CD4-positive, alpha-beta memory T cell (primary cell): ENCODE measurements around the gene POLK. TPM values are rescaled to one million over a fixed set of nuclear protein-coding genes. Genes with fewer than 3 reads are reported as not detected.

ENCODE experiments used
- CTCF ChIA-PET: fragments of 350-600 bp; sonication (Branson Sonifier 250); formaldehyde crosslinking; loops from one replicate; lab custom pipeline; 2021; ENCODE audit warnings: inconsistent platforms; ENCODE audit not compliant: partially characterized antibody; lab: Charles Lee
- POLR2A ChIA-PET: fragments of 350-600 bp; sonication (Branson Sonifier 250); formaldehyde crosslinking; loops from one replicate; lab custom pipeline; 2021; ENCODE audit not compliant: partially characterized antibody; lab: Charles Lee
- DNase-seq, 5 donors: peaks; one replicate each; pipeline versions ENCODE4 v3.0.0 to v3.0.0-alpha.2; 2020 to 2022; ENCODE audit warnings: mixed read lengths in 1 of 5
- H3K27ac ChIP-seq: one replicate; pipeline ENCODE4 v1.7.0; 2013; ENCODE audit warnings: low read depth, low read length
- H3K27me3 ChIP-seq: 2 replicates; pipeline ENCODE4 v1.7.0; 2013; ENCODE audit warnings: mild to moderate bottlenecking, low read length, moderate library complexity; ENCODE audit not compliant: insufficient read depth
- H3K36me3 ChIP-seq: 2 replicates; pipeline ENCODE4 v1.7.0; 2013; ENCODE audit warnings: mild to moderate bottlenecking, low read length, moderate library complexity; ENCODE audit not compliant: insufficient read depth
- H3K4me1 ChIP-seq: 2 replicates; pipeline ENCODE4 v1.7.0; 2013; ENCODE audit warnings: mild to moderate bottlenecking, low read length, moderate library complexity; ENCODE audit not compliant: insufficient read depth
- H3K4me3 ChIP-seq, 2 donors: one replicate each; pipeline ENCODE4 v1.7.0; 2013; ENCODE audit warnings: low read length in 2 of 2, mild to moderate bottlenecking in 1 of 2
- H3K9me3 ChIP-seq, 2 donors: one replicate each; pipeline ENCODE4 v1.7.0; 2013; ENCODE audit warnings: low read length in 2 of 2, control low read depth in 1 of 2; ENCODE audit not compliant: control insufficient read depth in 1 of 2
- H3K27ac Mint-ChIP-seq, 7 donors: one replicate each; pipeline ENCODE4 v1.8.0; 2020 to 2021; ENCODE audit warnings: mixed read lengths in 7 of 7, mild to moderate bottlenecking in 6 of 7, inconsistent platforms in 3 of 7, moderate library complexity in 3 of 7
- H3K27me3 Mint-ChIP-seq, 2 donors: one replicate each; pipeline ENCODE4 v1.8.0; 2020 to 2021; ENCODE audit warnings: mixed read lengths in 2 of 2
- H3K36me3 Mint-ChIP-seq, 2 donors: one replicate each; pipeline ENCODE4 v1.8.0; 2020 to 2021; ENCODE audit warnings: mixed read lengths in 2 of 2, inconsistent platforms in 1 of 2, mild to moderate bottlenecking in 1 of 2
- H3K4me1 Mint-ChIP-seq, 4 donors: one replicate each; pipeline ENCODE4 v1.8.0; 2020 to 2021; ENCODE audit warnings: mixed read lengths in 4 of 4, mild to moderate bottlenecking in 1 of 4
- H3K4me3 Mint-ChIP-seq, 8 donors: one replicate each; pipeline ENCODE4 v1.8.0; 2020 to 2021; ENCODE audit warnings: mixed read lengths in 8 of 8, mild to moderate bottlenecking in 7 of 8, moderate library complexity in 6 of 8, inconsistent platforms in 3 of 8
- H3K9me3 Mint-ChIP-seq, 8 donors: one replicate each; pipeline ENCODE4 v1.8.0; 2020 to 2021; ENCODE audit warnings: mixed read lengths in 8 of 8, mild to moderate bottlenecking in 5 of 8, inconsistent platforms in 3 of 8, moderate library complexity in 1 of 8
- intact Hi-C: fragments of 100-400 bp; cut with micrococcal nuclease; formaldehyde crosslinking; loops from one replicate; pipeline ENCODE4 v1.15.1; 2023
- polyA plus RNA-seq, 2 donors: library from polyadenylated mRNA; unstranded; fragments of 300-500 nt; fragmentation: Illumina TruSeq; gene quantifications; one replicate each; pipeline ENCODE4 v1.2.3, GENCODE V29; 2021
- total RNA-seq, 2 experiments: library from RNA; stranded (reverse); gene quantifications; one replicate each; pipeline ENCODE4 v1.2.3, GENCODE V29; 2021

Gene POLK
- total and polyA plus RNA-seq, 4 experiments from 2014 or later: 24.0 to 30.4 (median 27.7) TPM

DNA sequence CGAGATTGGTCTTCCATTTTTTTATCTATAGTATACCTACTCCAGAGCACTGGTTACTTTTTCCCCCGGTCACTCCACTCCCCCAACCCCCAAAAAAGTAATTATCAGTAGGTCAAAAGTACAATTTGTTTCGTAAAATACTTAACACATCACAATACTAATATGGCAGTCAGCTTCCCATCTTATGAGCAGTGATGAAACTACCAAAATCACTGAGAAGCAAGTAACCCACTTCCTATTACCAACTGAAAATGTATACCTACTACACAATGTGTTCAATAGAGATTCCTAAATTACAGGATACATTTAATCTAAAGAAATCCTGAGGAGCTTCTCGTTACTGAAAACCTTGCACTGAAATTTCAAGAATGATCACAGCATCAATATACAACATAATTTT, 2.1 kb upstream of the POLK start:
- Histone ChIP-seq H3K36me3 (no peaks in the 10 kb centered on the region), H3K9me3 (no peaks in the 10 kb centered on the region), H3K4me1 (peaks cover 44% of the 10 kb centered on the region), H3K27ac (no peak overlapping the region), H3K4me3 (no peak overlapping the region), H3K27me3 (no peaks in the 10 kb centered on the region)
- ChIA-PET CTCF (interaction anchor here (1.2 kb wide), 1 partner anchor 272 kb away, joined by 4 read pairs; no protein-coding TSS in a partner anchor), POLR2A (interaction anchor here (0.6 to 1.0 kb wide), 4 partner anchors 66 to 1227 kb away, joined by 3 read pairs; partner anchors contain the start of genes ANKRD31, GFM2 and NSA2)
- H3K9me3 Mint-ChIP-seq: no peaks in the 10 kb centered on the region
- H3K27ac Mint-ChIP-seq: peak overlapping the region in 1 of 7 donors; percentile 98
- intact Hi-C loops: no loop called here
- no peak for DNase-seq
- H3K4me3 Mint-ChIP-seq: peak overlapping the region; percentile 90 to 97 (median 96)
- H3K27me3 Mint-ChIP-seq: no peaks in the 10 kb centered on the region
- H3K36me3 Mint-ChIP-seq: peaks cover 9 to 22% of the 10 kb centered on the region in 2 donors
- peaks cover 42 to 70% (median 51%) of the 10 kb centered on the region in 4 donors for H3K4me1 Mint-ChIP-seq

DNA sequence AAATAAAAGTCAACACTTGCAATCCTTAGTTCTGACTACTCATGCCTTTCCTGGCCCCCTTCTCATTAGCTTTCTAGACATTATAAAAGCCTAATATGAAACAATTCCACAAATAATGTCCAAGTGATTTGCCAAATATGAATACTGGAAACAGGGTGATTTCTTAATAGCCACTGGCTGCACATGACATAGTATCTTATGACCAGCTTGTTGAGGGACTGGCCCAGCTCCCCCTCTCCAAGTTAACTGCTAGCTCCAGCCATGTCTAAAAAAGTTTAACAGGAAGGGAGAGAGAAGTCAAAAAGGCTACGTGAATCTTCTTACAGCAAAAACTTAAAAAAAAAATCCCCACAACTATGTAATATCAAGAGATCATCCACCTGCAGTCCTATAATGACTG, 1.7 kb upstream of the POLK start:
- H3K4me3 Mint-ChIP-seq: peak overlapping the region; percentile 90 to 97 (median 96)
- Histone ChIP-seq H3K36me3 (no peaks in the 10 kb centered on the region), H3K9me3 (no peaks in the 10 kb centered on the region), H3K4me3 (no peak overlapping the region), H3K4me1 (peaks cover 44% of the 10 kb centered on the region), H3K27me3 (no peaks in the 10 kb centered on the region), H3K27ac (peak overlapping the region; percentile 76)
- H3K27me3 Mint-ChIP-seq: no peaks in the 10 kb centered on the region
- H3K4me1 Mint-ChIP-seq: peaks cover 42 to 70% (median 50%) of the 10 kb centered on the region in 4 donors
- ChIA-PET CTCF (interaction anchor here (1.2 kb wide), 1 partner anchor 273 kb away, joined by 4 read pairs; no protein-coding TSS in a partner anchor), POLR2A (interaction anchor here (0.6 to 1.8 kb wide), 6 partner anchors 65 to 743 kb away, joined by 3 to 5 read pairs (median 3); partner anchors contain the start of genes ANKRD31, GFM2, HMGCR and NSA2)
- no peaks in the 10 kb centered on the region for H3K9me3 Mint-ChIP-seq
- H3K27ac Mint-ChIP-seq: peak overlapping the region in 5 of 7 donors; percentile 38 to 98 (median 58)
- DNase-seq: no peak
- H3K36me3 Mint-ChIP-seq: peaks cover 6 to 20% of the 10 kb centered on the region in 2 donors
- intact Hi-C loops: loop anchor here (2.0 to 10.0 kb wide), 5 partner anchors 167 to 1945 kb away; partner anchors contain the start of genes ANKRA2, GCNT4, GFM2 and IQGAP2

DNA sequence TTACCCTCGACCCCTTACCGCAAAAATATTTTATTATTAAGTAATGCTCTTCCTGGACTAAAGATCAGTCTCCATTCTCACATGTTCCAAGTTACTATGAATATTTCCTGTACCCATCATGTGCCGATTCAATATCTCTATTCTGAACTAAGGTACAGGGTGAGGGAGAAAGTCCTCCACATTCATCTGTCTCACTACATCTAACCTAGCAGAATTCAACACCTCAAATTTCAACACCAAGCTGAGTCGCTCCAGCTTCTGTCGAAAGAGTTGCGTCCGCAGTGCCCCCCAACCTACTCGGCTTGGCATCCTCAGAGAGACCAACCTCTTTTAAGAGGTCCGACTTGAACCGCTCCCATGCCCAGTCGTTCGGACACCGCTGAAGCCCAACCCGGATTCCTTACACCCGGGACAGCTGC, 1.3 kb upstream of the POLK start:
- Histone ChIP-seq H3K4me1 (peaks cover 44% of the 10 kb centered on the region), H3K27me3 (no peaks in the 10 kb centered on the region), H3K9me3 (no peaks in the 10 kb centered on the region), H3K36me3 (no peaks in the 10 kb centered on the region), H3K27ac (peak overlapping the region; percentile 76), H3K4me3 (peak overlapping the region; percentile 54 to 81)
- Mint-ChIP-seq H3K4me3 (peak overlapping the region; percentile 90 to 97 (median 96)), H3K36me3 (peaks cover 6 to 18% of the 10 kb centered on the region in 2 donors), H3K4me1 (peaks cover 42 to 70% (median 50%) of the 10 kb centered on the region in 4 donors), H3K27me3 (no peaks in the 10 kb centered on the region), H3K27ac (peak overlapping the region; percentile 71 to 98 (median 95)), H3K9me3 (no peaks in the 10 kb centered on the region)
- intact Hi-C loops: loop anchor here (2.0 to 10.0 kb wide), 5 partner anchors 167 to 1946 kb away; partner anchors contain the start of genes ANKRA2, GCNT4, GFM2 and IQGAP2
- DNase-seq: peak in 2 of 5 donors; percentile 2 to 29
- ChIA-PET POLR2A (interaction anchor here (0.8 to 1.8 kb wide), 6 partner anchors 93 to 743 kb away, joined by 3 to 6 read pairs (median 3); partner anchors contain the start of genes ANKRD31, GFM2, HMGCR and NSA2), CTCF (interaction anchor here (1.2 kb wide), 1 partner anchor 273 kb away, joined by 4 read pairs; no protein-coding TSS in a partner anchor)

DNA sequence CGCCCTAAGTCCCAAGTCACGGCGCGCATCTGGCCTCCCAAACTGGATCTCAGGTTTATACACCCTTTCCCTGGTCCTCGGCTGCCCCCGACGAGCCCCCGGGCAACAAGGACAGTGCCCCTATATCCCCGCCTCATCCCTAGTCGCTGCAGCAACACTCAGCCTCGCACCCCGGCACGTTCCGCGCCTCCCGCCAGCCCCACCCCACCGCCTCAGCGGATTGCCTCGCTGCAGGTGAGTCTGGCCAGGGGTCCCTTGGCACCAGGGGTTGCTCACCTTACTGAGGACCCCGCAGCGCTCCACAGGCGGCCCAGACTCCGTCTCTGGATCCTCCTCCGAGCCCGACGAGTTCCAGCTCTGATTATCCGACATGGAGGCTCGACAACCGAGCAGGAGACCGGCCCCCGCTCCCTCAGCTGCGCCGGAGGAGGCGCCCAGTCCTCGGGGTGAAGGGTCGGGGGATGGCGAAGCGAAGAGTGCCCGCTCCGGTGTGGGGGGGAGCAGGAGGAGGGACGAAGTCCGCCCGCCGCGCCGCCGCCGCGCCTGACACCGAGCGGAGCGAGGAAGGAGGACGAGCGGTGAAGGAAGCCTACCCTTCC, 756 bp upstream of the POLK start:
- Histone ChIP-seq H3K4me1 (peaks cover 44% of the 10 kb centered on the region), H3K9me3 (no peaks in the 10 kb centered on the region), H3K36me3 (no peaks in the 10 kb centered on the region), H3K27ac (peak overlapping the region; percentile 76), H3K4me3 (peak overlapping the region; percentile 54 to 81), H3K27me3 (no peaks in the 10 kb centered on the region)
- intact Hi-C loops: loop anchor here (1.0 to 10.0 kb wide), 11 partner anchors 8 to 1946 kb away; partner anchors contain the start of genes ANKRA2, ANKRD31, F2RL1 and GCNT4
- CTCF ChIA-PET: interaction anchor here (1.2 kb wide), 1 partner anchor 274 kb away, joined by 4 read pairs; no protein-coding TSS in a partner anchor
- peak overlapping the region; percentile 94 to 98 (median 96) for H3K27ac Mint-ChIP-seq
- H3K9me3 Mint-ChIP-seq: no peaks in the 10 kb centered on the region
- POLR2A ChIA-PET: interaction anchor here (0.8 to 1.9 kb wide), 8 partner anchors 10 to 892 kb away, joined by 3 to 11 read pairs (median 4); partner anchors contain the start of genes ANKRD31, HMGCR and POC5
- no peaks in the 10 kb centered on the region for H3K27me3 Mint-ChIP-seq
- peak in 1 of 5 donors; percentile 66 for DNase-seq
- H3K36me3 Mint-ChIP-seq: peaks cover under 1 to 13% of the 10 kb centered on the region in 2 donors
- peaks cover 40 to 65% (median 48%) of the 10 kb centered on the region in 4 donors for H3K4me1 Mint-ChIP-seq
- H3K4me3 Mint-ChIP-seq: peak overlapping the region; percentile 90 to 97 (median 96)

DNA sequence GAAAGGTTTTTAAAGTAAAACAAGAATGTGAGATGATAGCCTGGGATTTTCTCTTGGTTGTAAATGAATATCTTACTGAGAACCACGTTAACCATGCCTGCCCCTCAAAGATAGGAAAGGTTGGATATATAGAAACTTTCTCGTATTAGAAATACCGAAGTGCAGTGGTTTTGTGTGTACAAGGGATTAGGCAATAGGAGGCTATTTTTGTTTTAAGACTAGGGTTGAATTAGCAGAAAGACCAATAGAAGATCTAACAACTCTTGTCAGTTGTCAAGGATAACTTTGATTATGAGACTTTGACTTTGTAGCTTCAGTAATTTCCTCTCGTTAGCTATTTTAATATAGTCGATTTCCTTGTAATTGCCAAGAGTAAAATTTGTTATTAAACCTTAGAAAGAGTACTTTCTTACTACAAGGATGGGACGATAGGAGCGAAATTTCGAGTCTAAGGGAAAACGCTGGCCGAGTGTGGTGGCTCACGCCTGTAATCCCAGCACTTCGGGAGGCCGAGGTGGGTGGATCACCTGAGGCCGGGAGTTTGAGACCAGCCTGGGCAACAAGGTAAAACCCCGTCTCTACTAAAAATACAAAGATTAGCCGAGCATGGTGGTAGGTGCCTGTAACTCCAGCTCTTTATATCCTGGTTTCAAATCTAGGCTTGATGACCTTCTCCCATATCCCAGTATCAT, 838 bp downstream of the POLK start:
- ChIA-PET POLR2A (interaction anchor here (1.3 to 1.9 kb wide), 3 partner anchors 9 to 205 kb away, joined by 6 to 11 read pairs (median 6); partner anchors contain the start of genes HMGCR and POC5), CTCF (no interaction called here)
- intact Hi-C loops: loop anchor here (5.0 to 10.0 kb wide), 4 partner anchors 165 to 1948 kb away; partner anchors contain the start of genes ANKRA2, GCNT4, GFM2 and NSA2
- Mint-ChIP-seq H3K27ac (peak overlapping the region; percentile 94 to 98 (median 96)), H3K27me3 (no peaks in the 10 kb centered on the region), H3K4me3 (peak overlapping the region; percentile 90 to 97 (median 96)), H3K4me1 (peaks cover 37 to 67% (median 50%) of the 10 kb centered on the region in 4 donors), H3K9me3 (no peaks in the 10 kb centered on the region), H3K36me3 (peaks cover under 1 to 11% of the 10 kb centered on the region in 2 donors)
- no peaks in the 10 kb centered on the region for H3K9me3 ChIP-seq
- H3K27me3 ChIP-seq: no peaks in the 10 kb centered on the region
- no peak for DNase-seq
- peak overlapping the region; percentile 76 for H3K27ac ChIP-seq
- no peaks in the 10 kb centered on the region for H3K36me3 ChIP-seq
- peaks cover 44% of the 10 kb centered on the region for H3K4me1 ChIP-seq
- H3K4me3 ChIP-seq: peak overlapping the region; percentile 5 to 81

DNA sequence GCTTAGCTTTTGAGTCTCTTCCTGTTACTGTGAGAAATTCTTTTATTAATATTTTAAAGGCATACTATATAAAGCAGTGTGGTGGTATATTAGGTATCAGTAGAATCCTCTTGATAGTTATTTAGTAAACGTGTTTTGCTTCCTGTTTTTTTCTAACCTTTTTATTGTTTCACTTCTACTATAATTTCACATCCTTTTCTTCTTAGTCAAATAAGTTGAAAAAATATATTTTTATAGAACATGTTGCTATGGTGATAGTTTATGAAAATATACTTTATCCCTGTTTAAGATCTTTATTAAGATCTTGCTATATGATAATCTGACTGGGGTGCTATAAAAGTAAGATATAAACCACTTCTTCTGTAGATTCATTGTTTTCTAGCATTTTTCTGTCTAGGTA, 2.1 kb downstream of the POLK start:
- Histone ChIP-seq H3K27me3 (no peaks in the 10 kb centered on the region), H3K27ac (no peak overlapping the region), H3K9me3 (no peaks in the 10 kb centered on the region), H3K4me3 (no peak overlapping the region), H3K4me1 (peaks cover 36% of the 10 kb centered on the region), H3K36me3 (no peaks in the 10 kb centered on the region)
- ChIA-PET CTCF (no interaction called here), POLR2A (no interaction called here)
- intact Hi-C loops: loop anchor here (5.0 to 10.0 kb wide), 4 partner anchors 163 to 1949 kb away; partner anchors contain the start of genes ANKRA2, GCNT4, GFM2 and NSA2
- H3K9me3 Mint-ChIP-seq: no peaks in the 10 kb centered on the region
- peaks cover 37 to 65% (median 49%) of the 10 kb centered on the region in 4 donors for H3K4me1 Mint-ChIP-seq
- no peak overlapping the region for H3K4me3 Mint-ChIP-seq
- DNase-seq: no peak
- peak overlapping the region in 2 of 7 donors; percentile 42 to 98 for H3K27ac Mint-ChIP-seq
- H3K36me3 Mint-ChIP-seq: peaks cover 7 to 15% of the 10 kb centered on the region in 2 donors
- H3K27me3 Mint-ChIP-seq: no peaks in the 10 kb centered on the region
